ENCODE measurements around the gene SERHL2.
"Not testable (repeated sequence)": the region's sequence is repeated elsewhere in the genome, so short reads cannot be mapped to it uniquely, and the experiment has no call there.

Gene SERHL2

DNA sequence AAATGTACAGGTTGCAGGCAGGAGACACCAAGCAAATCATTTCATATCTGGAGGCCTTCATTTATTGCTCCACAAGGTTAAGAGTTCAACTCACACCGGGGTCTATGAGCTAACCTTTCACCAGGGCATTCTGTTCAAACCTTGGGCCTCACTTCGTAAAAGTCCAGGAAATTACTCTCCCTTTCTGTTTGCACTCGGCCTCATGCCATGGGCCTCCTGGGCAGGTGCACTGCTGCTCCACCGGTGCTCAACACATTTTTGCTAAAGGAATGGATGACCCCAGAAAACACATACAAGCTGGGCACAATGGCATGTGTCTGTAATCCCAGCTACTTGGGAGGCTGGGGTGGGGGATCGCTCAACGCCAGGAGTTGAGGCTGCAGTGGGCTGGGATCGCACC lies 17.6 kb upstream of the SERHL2 start:
- no peak for DNase-seq

DNA sequence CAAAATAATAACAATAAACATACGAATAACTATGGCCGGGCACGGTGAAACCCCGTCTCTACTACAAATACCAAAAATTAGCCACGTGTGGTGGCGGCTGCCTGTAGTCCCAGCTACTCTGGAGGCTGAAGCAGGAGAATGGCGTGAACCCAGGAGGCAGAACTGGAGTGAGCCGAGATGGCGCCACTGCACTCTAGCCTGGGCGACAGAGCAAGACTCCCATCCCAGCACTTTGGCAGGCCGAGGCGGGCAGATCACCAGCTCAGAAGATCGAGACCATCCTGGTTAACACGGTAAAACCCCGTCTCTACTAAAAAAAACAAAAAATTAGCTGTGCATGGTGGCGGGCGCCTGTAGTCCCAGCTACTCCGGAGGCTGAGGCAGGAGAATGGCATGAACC lies 17.1 kb upstream of the SERHL2 start:
- DNase-seq, result not testable (repeated sequence)

DNA sequence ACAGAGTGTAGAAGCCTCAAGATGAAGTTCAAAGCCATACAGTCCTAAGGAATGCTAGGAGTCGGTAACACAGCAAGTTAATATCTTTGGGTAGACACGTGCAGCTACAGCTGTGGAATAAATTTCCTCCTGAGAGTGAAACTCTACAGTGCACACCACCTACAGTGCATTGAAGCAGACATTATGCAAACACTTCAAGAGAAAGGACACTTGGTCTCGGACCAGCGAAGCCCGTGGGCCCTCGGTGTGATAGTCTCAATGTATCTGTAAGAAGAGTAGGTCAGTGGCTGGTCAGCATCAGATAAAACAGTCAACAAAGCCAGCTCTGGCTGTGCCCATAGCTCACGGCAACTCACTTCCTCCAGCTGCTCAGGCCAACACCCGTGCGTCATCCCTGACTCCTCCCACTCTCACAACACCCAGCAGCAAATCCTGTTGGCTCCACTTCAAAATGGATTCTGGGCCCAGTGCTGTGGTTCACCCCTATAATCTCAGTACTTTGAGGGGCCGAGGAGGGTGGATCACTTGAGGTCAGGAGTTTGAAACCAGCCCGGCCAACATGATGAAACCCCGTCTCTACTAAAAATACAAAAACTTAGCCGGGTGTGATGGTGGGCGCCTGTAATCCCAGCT lies 16.4 kb upstream of the SERHL2 start:
- DNase-seq, result not testable (repeated sequence)

DNA sequence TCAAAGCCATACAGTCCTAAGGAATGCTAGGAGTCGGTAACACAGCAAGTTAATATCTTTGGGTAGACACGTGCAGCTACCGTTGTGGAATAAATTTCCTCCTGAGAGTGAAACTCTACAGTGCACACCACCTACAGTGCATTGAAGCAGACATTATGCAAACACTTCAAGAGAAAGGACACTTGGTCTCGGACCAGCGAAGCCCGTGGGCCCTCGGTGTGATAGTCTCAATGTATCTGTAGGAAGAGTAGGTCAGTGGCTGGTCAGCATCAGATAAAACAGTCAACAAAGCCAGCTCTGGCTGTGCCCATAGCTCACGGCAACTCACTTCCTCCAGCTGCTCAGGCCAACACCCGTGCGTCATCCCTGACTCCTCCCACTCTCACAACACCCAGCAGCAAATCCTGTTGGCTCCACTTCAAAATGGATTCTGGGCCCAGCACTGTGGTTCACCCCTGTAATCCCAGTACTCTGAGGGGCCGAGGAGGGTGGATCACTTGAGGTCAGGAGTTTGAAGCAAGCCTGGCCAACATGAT lies 14.5 kb upstream of the SERHL2 start:
- DNase-seq, result not testable (repeated sequence)

DNA sequence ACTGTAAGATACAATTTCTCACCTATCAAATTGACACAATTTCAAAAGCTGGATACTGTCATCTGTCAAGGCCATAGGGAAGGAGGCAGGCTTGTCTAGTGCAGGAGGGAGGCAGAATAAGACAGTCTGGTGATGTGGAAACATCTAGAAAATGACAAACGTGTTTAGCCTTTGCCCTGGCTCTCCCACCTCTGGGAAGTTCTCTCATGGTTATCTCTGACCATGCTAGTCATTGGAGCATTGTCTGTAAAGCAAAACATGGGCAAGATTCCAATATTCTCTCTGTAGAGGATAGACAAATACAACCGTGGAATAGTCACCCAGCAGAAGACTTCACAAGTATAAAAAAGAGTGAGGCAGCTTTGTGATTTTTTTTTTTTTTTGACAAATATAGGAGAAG lies 9.1 kb upstream of the SERHL2 start:
- no peak for DNase-seq

DNA sequence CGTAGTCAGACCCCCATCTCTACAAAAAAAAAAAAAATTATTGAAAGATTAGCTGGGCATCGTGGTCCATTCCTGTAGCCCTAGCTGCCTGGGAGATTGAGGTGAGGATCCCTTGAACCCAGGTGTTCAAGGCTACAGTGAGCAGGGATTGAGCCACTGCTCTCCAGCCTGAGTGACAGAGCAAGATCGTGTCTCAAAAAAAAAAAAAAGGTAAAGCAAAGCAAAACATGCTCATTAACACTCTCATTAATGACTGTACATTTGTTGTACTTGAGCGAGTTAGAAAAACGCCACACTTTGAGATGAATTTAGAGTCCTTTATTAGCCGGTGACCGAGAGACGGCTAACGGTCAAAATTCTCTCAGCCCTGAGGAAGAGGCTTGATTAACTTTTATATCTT lies 6.2 kb upstream of the SERHL2 start:
- no peak for DNase-seq

DNA sequence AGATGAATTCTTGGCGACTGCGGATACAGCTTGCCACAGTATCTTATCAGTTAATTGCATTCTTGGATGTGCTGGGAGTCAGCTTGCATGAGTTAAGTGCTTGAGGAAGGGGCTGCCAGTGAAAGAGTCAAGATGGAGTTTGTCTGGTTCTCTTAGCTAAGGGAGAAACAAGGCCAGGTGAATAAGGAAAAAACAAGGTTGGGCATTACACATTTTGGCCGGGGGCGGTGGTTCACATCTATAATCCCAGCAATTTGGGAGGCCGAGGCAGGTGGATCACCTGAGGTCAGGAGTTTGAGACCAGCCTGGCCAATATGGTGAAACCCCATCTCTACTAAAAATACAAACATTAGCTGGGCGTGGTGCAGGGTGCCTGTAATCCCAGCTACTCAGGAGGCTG lies 5.6 kb upstream of the SERHL2 start:
- DNase-seq, result not testable (repeated sequence)

DNA sequence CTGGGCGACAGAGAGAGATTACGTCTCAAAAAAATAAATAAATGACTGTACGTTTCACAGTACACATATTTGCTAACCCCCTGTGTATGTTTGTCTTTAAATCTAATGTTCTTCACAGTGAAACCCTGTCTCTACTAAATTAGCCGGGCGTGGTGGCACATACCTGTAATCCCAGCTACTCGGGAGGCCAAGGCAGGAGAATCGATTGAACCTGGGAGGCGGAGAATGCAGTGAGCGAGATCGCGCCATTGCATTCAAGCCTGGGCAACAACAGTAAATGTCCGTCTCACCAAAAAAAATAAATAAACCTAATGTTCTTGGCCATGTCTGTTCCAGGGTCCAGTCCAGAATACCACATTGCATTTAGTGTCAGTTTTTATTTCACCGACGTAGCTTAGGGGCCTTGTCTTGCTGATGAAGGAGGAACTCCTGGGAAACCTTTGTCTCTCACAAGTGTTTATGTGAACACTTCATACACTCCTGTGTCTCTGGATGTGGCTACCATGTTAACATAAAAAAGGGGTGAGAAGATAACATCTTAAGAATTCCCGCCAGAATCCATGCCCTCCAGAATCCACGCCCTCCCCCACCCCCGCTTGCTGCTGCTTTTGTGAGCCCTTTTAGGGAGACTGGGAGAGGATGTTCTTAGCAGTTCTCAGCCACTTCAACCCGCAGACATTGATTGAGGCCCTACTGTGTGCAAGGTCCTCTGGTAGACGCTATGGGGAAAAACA lies 5.0 kb upstream of the SERHL2 start:
- no peak for DNase-seq

DNA sequence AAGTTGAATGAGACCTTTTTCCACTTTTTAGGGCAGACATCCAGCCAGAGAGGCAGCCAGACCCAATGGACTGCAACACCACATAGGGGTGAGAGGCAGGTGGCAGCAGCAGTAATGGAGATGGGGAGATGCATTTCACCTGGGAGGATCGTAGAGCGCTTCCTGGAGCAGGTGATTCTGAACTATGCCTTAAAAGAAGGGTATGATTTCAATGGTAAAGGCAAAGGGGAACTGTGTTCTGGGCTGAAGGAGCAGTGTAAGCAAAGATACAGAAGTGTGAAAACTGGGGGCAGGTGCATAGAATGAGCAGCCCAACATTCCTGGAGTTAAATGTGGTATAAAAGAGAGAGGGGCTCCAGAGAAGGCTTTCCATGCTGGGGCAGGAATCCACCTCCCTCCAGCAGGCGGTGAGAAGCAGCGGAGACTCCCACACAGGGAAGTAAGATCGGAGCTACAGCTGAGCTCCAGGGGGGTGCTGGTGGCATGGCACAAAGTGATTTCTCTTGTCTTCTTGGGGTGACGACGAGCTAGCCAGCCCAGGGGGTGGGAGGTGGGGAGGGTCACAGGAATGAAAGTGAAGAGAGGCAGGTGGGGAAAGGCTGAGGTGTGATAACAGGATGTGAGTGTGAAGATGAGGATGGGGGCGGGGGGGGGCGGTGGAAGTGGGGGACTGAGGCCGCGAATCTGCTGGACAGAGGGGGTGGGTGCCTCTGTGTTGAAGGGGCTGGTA lies 4.3 kb upstream of the SERHL2 start:
- DNase-seq, result no peak

DNA sequence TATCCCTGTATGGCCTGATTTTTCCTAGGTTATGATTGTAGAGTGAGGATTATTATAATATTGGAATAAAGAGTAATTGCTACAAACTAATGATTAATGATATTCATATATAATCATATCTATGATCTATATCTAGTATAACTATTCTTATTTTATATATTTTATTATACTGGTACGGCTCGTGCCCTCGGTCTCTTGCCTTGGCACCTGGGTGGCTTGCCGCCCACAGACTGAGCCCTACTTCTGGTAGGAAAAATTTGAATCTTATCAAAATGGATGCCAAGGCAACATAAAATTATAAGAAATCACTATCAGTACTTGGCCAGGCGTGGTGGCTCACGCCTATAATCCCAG lies 1.5 kb upstream of the SERHL2 start:
- DNase-seq, result not testable (repeated sequence)

DNA sequence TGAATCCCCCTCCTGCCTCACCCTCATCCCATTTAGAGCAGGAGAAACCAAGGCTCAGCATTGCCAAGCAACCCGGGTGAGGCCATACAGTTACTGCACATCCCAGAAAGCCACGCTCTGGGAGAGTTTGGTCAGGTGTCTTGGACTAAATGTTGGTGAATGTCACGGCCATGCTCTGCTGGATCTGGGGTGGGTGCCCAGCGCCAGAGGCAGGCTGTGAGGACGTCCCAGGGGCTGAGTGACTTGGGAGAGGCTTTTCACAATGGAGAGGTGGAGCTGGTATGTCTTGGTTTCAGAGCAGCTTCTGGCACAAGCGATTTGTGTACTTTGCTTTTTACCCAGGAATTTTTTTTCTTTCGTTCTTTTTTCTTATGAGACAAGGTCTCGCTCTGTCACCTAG lies 6.6 kb downstream of the SERHL2 start:
- DNase-seq, result no peak

DNA sequence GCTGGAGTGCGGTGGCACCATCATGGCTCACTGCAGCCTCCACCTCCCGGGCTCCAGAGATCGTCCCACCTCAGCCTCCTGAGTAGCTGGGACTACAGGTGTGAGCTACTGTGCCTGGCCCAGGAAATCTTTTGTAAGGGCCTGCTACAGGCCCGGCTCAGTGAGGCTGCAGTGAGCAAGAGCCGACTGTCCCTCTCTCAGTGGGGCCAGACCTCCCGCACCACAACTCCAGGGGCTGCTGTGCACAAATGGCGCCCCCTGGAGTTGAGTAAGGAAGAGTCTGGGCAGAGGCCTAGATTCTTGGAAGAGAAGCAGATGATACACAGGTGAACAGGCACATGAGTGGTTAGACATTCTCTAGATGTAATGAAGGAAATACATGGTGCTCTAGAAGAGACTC lies 7.0 kb downstream of the SERHL2 start:
- peak; percentile 28 for DNase-seq

DNA sequence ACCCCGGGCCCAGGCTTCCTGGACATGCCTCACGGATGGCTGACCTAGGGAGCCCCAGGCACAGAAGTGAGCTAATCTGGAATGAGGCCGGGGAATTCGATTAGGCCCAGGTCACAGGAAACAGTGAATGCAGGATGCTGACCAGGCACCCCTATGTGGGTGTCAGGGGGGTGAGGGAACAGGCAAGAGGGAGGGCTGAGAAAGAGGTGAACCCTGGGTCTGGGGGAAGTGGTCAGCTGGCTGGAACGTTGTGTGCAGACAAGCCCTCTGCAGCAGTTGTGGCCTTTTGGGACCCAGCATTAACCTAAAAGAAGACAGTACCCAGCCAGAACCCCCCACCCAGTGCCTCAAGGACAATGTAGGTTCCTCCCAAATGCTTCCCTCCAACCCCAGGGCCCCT lies 8.1 kb downstream of the SERHL2 start:
- no peak for DNase-seq

DNA sequence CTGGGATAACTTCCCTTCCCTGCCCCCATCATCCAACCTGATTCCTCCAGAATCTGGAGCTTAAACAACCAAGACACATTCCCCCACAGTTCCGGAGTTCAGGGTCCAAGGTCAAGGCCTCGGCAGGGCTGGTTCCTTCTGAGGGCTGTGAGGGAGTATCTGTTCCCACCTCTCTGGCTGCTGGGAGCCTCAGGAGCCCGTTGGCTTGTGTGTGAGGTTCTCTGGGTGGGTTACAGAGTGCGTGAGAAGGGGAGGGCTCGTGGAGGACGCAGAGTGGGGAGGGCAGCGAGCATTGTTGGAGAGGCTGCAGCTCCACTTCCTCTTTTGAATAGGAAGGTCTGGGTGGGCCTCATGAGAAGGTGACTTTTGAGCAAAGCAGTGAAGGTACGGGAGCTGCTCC lies 8.5 kb downstream of the SERHL2 start:
- no peak for DNase-seq

DNA sequence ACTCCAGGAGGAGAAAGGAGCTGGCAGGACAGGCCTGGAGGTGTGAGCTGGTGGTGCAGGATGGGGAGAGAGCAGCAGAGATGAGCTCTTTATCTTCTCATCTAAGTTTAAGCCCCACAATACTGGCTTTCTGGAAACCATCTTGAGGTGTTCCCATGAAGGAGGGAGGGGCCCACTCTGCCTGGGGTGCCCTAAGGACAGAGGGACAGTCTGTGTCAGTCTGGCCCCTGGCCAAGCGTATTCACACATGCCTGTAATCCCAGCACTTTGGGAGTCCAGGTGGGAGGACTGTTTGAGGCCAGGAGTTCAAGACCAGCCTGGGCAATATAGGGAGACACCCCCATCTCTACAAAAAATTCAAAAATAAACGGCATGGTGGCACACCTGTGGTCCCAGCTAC lies 8.9 kb downstream of the SERHL2 start:
- no peak for DNase-seq

DNA sequence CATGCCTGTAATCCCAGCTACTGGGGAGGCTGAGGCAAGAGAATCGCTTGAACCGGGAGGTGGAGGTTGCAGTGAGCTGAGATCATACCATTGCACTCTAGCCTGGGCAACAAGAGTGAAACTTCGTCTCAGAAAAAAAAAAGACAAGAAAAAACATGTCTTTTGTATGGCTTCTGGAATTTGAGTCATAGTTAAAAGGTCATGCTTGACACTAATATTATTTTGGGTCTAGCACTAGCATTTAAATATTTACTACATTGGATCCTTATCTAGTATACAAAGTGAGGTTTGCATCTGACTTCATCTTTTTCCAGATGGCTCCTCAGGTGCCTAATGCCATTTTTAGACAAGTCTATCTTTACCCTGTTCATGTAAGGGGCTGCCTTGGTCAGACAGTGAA lies 10.2 kb downstream of the SERHL2 start:
- DNase-seq, result not testable (repeated sequence)

DNA sequence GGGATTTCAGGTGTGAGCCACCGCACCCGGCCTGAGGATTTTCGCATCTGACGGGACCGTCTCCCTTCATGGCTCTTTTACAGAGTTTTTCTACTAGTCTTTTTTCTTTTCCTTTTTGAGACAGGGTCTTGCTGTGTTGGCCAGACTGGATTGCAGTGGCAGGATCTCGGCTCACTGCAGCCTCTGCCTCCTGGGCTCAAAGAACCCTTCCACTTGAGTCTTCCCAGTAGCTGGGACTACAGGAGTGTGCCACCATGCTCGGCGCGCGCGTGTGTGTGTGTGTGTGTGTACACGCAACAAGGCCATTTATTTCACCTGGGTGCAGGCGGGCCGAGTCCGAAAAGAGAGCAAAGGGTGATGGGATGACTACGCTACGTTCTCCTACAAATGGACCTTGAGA lies 10.9 kb downstream of the SERHL2 start:
- no peak for DNase-seq

DNA sequence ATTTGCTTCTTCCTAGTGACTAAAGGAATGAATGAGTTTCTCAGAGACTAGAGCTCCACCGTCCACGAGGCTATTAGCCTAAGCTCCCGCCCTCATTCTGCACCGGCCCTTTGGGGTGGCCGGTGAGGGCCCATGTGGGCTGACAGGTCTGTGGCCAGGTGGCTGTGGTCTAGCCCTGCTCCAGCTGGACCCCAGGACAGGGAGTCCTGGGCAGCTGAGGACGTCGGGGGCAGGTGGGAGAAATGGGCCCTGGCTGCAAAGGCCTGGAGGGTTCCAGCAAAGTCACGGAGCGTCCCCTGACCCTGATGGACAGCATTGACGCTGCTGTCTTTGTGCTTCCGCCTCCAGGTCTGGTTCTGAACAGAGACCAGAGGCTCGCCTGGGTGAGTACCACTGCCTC lies 12.2 kb downstream of the SERHL2 start:
- DNase-seq, result no peak

DNA sequence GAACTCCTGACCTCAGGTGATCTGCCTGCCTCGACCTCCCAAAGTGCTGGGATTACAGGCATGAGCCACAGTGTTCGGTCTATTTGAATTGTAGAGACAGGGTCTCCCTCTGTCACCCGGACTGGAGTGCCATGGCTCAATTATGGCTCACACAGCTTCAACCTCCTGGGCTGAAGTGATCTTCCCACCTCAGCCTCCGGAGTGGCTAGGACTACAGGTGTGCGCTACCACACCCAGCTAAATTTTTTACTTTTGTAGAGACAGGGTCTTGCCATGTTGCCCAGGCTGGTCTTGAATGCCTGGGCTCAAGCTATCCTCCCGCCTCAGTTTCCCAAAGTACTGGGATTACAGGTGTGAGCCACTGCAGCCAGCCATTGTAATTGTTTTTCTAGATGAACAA lies 14.2 kb downstream of the SERHL2 start:
- DNase-seq, result not testable (repeated sequence)

DNA sequence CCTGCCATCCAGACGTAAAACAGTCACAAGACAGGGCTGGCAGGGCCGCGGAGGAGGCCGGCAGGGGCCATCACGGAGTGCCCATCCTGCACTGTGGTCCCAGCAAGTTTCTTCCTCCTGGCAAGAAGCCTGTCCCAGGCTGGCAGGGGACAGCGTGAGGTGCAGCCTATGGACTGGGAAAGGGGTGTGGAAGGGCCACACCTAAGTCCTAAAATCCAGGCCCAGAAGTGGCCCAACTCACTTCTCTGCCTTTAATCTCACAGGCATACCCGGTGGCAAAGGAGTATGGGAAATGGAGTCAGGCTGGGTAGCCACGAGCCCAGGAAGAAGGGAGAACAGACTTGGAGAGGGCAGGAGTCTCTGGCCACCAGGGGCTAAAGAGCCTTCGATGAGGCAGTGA lies 16.8 kb downstream of the SERHL2 start:
- not testable (repeated sequence) for DNase-seq

DNA sequence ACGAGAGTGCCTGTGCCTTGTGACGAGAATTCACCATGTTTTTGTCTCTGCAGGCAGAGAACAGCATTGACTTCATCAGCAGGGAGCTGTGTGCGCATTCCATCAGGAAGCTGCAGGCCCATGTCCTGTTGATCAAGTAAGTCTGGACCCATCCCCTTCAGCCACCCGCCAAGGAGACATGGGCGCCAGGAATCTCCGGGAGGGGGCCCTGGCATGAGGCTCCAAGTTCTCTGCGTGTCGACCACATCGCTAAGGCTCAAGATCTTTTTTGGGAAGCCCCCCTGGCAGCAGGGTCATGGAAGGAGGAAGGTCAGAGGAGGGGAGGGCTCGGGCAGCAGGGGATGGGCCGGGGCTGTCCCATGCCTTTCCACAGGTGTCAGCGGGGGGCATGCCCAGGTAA lies 17.3 kb downstream of the SERHL2 start:
- DNase-seq, result not testable (repeated sequence)

DNA sequence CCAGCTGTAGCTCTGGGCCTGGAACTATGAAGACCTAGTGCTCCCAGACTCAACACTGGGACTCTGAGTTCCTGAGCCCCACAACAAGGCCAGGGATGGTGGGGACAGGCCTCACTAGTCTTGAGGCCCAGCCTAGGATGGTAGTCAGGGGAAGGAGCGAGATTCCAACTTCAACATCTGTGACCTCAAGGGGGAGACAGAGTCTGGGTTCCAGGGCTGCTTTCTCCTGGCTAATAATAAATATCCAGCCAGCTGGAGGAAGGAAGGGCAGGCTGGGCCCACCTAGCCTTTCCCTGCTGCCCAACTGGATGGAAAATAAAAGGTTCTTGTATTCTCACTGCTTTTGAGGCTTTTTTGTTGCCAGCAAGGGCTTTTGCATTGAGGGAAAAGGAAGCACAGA lies 20.3 kb downstream of the SERHL2 start:
- not testable (repeated sequence) for DNase-seq

DNA sequence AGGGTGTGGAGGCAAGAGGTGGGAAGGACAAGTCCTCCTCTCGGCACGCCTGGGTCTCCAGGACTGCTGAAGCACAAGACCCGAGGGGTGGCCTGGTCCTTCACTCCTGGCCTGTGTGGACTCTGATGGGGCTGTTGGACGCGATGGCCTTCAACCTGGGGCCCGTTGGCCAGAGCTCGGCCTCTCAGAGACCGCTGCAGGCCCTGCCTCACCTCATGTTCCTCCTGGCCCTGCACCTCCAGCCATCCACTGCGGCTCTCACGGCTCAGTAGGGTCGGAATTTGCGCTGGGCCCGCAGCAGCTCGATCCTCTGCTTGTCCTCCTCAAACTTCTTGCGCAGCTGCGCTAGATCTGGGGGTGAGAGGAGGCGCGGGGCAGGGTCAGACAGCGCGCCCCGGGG lies 20.7 kb downstream of the SERHL2 start:
- DNase-seq, result not testable (repeated sequence)

DNA sequence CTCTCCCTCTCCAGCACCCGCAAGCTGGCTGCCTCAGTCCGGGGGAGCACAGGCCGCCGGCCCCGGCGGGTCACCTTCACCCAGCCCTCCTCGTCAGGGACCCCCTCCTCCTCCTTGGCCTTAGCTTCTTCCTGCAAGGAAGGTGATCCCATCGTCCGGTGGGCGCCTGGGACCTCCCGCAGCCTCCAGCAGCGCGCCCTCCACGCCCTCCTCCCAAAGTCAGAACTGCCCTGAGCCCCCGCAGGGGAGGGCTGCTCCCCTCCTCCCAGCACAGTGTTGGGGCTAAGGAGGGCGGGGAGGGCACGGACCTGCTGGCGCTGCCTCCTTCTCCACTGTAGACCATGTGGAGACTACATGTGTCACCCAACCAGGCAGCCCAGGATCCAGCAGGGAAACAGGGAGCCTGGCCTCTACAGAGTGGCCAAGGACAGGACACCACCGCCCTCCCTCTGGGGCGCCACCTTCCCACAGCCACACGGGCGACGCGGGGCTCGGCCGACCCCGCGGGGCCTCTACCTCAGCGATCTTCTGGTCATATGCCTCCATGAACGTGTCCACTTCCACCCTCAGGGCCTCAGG lies 22.3 kb downstream of the SERHL2 start:
- DNase-seq, result not testable (repeated sequence)
